ENCODE measurements around the gene FXYD1.
"Not testable (repeated sequence)": the region's sequence is repeated elsewhere in the genome, so short reads cannot be mapped to it uniquely, and the experiment has no call there.

DNA sequence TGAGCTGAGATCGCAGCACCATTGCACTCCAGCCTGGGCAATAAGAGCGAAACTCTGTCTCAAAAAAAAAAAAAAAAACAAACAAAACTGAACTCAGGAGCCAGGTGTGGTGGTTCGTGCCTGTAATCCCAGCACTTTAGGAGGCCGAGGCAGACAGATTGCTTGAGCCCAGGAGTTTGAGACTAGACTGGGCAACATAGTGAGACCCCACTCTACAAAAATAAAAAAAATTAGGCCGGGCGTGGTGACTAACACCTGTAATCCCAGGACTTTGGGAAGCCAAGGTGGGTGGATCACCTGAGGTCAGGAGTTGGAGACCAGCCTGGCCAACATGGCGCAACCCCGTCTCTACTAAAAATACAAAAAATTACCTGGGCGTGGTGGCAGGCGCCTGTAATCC, 36.7 kb upstream of the FXYD1 start:
- TF ChIP-seq, protein P1, sequence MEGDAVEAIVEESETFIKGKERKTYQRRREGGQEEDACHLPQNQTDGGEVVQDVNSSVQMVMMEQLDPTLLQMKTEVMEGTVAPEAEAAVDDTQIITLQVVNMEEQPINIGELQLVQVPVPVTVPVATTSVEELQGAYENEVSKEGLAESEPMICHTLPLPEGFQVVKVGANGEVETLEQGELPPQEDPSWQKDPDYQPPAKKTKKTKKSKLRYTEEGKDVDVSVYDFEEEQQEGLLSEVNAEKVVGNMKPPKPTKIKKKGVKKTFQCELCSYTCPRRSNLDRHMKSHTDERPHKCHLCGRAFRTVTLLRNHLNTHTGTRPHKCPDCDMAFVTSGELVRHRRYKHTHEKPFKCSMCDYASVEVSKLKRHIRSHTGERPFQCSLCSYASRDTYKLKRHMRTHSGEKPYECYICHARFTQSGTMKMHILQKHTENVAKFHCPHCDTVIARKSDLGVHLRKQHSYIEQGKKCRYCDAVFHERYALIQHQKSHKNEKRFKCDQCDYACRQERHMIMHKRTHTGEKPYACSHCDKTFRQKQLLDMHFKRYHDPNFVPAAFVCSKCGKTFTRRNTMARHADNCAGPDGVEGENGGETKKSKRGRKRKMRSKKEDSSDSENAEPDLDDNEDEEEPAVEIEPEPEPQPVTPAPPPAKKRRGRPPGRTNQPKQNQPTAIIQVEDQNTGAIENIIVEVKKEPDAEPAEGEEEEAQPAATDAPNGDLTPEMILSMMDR (IDR thresholded peaks at IDR 0.05; ENCODE audit: borderline replicate concordance, extremely low read depth, low read length, poor library complexity, severe bottlenecking) = not testable (repeated sequence)
- TF ChIP-seq EZH2 (IDR thresholded peaks at IDR 0.05; ENCODE audit: borderline replicate concordance, low read depth, low read length, severe bottlenecking) = not testable (repeated sequence)

All from DND-41 (cell line).